ENCODE data around the gene S100A6. TPM values are rescaled to one million over a fixed set of nuclear protein-coding genes. Genes with fewer than 3 reads are reported as not detected.

The S100A6 gene
- total RNA-seq, 3 donors from 2014 or later, result 351 to 861 (median 423) TPM

- DNase-seq (ENCODE audit: low spot score in 2 of 2), result peak; percentile 83 to 89
- Histone ChIP-seq H3K4me3 (no peak overlapping the region), H3K9me3 (no peaks in the 10 kb centered on the region), H3K27ac (peak overlapping the region; percentile 71 to 84), H3K36me3 (no peaks in the 10 kb centered on the region), H3K27me3 (no peaks in the 10 kb centered on the region), H3K4me1 (peaks cover 0 to 8% of the 10 kb centered on the region in 2 donors)
- TF ChIP-seq POLR2AphosphoS5 (IDR thresholded peaks at IDR 0.05), result peak; percentile 28 to 81 (median 74)
- TF ChIP-seq POLR2A (IDR thresholded peaks at IDR 0.05), result no peak
- TF ChIP-seq CTCF (IDR thresholded peaks at IDR 0.05), result peak; percentile 31 to 91 (median 84)
- intact Hi-C loops (cut with DNase I; ENCODE audit: low total_unique reads), result loop anchor here (10.0 kb wide), 1 partner anchor 52 kb away; the partner anchor contains the start of genes S100A1 and S100A13
These were observed 36.8 kb upstream of the S100A6 start for GRCh38 chr1:153572569-153573015.

GRCh38 chr1:153571706-153572105 is 35.9 kb upstream of the S100A6 start:
- TF ChIP-seq POLR2A (IDR thresholded peaks at IDR 0.05) (no peak), POLR2AphosphoS5 (IDR thresholded peaks at IDR 0.05) (no peak), CTCF (IDR thresholded peaks at IDR 0.05) (no peak)
- Histone ChIP-seq H3K27ac (peak overlapping the region; percentile 71 to 84), H3K27me3 (no peaks in the 10 kb centered on the region), H3K36me3 (no peaks in the 10 kb centered on the region), H3K4me1 (peaks cover 0 to 16% of the 10 kb centered on the region in 2 donors), H3K9me3 (no peaks in the 10 kb centered on the region), H3K4me3 (no peak overlapping the region)
- no peak for DNase-seq (ENCODE audit: low spot score in 2 of 2)
- intact Hi-C loops (cut with DNase I; ENCODE audit: low total_unique reads), result loop anchor here (10.0 kb wide), 1 partner anchor 53 kb away; the partner anchor contains the start of genes S100A1 and S100A13

DNA sequence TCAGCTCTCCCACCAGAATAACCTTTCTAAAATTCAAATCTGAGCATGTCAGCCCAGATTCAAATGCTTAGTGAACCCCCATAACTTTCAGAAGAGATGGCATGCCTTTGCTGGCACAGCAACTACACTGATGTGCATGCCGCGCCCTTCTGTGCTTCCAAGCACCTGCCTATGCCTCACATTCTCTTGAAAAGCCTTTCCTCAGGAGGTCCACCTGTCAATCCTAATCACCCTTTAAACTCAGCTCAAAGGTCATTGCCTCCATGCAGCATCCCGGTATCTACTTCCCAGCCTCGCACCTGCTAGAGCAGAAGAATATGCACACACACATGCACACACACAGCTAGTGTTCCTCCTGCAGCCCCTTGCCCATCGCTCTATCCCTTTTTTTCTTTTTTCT is 35.1 kb upstream of the S100A6 start:
- Histone ChIP-seq H3K4me1 (peaks cover 4 to 19% of the 10 kb centered on the region in 2 donors), H3K36me3 (no peaks in the 10 kb centered on the region), H3K4me3 (no peak overlapping the region), H3K27ac (no peak overlapping the region), H3K9me3 (no peaks in the 10 kb centered on the region), H3K27me3 (no peaks in the 10 kb centered on the region)
- intact Hi-C loops (cut with DNase I; ENCODE audit: low total_unique reads), result loop anchor here (10.0 kb wide), 1 partner anchor 54 kb away; the partner anchor contains the start of genes S100A1 and S100A13
- TF ChIP-seq CTCF (IDR thresholded peaks at IDR 0.05), result no peak
- TF ChIP-seq POLR2AphosphoS5 (IDR thresholded peaks at IDR 0.05), result no peak
- TF ChIP-seq POLR2A (IDR thresholded peaks at IDR 0.05), result no peak
- DNase-seq (ENCODE audit: low spot score in 2 of 2), result no peak

DNA sequence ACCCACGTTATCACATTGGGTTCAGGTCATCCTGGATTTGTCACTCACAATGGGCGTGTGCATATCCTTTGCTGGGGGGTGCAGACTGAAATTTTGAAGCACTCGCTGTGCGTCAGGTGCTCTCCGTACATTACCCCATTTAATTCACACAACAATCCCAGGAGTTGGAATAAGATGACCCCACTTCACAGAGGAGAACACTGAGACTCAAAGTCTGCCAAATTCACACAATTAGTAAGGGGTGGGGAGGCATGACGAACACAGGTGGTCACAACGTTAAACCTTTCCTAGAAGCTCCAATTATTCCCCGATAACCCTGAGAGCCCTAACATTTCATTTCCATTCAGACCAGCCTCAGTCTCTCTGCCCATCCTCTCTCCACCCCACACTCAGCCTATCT is 33.7 kb upstream of the S100A6 start:
- no peak for DNase-seq (ENCODE audit: low spot score in 2 of 2)
- Histone ChIP-seq H3K27me3 (no peaks in the 10 kb centered on the region), H3K4me3 (no peak overlapping the region), H3K9me3 (no peaks in the 10 kb centered on the region), H3K4me1 (peaks cover 11 to 25% of the 10 kb centered on the region in 2 donors), H3K36me3 (no peaks in the 10 kb centered on the region), H3K27ac (no peak overlapping the region)
- intact Hi-C loops (cut with DNase I; ENCODE audit: low total_unique reads), result no loop called here
- TF ChIP-seq POLR2AphosphoS5 (IDR thresholded peaks at IDR 0.05), result no peak
- no peak for TF ChIP-seq POLR2A (IDR thresholded peaks at IDR 0.05)
- no peak for TF ChIP-seq CTCF (IDR thresholded peaks at IDR 0.05)

DNA sequence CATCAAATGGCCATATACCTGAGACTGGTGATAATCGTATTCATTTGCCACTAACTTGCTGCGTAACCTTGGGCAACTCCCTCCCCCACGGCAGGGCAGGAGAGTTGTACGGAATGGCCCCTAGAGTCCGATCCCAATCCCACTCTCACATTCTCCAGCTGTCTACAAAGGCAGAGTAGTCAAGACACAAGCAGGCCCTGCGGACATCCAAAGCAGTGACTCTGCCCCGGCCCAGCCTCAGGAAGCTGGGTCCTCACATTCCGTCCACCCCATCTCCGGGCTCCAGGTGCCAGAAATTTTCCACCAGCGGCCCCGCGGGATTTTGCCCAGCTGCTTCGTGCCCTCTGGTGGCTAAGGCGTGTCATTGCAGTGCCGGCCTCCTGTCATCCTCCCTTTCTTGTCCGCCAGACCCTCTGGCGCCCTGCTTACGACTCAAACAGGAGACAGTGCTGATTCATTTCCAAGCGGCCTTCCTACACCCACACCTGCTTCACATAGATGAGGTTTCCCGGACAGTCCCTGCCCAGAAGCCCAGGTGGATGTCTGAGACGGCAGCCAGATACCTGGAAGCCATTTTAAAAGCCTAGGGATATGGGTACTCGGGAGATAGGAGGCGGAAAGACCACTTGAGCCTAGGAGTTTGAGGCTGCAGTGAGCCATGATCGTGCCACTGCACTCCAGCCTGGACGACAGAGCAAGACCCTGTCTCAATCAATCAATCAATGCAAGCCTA is 32.7 kb upstream of the S100A6 start:
- intact Hi-C loops (cut with DNase I; ENCODE audit: low total_unique reads), result no loop called here
- no peaks in the 10 kb centered on the region for H3K36me3 ChIP-seq
- no peak for TF ChIP-seq POLR2A (IDR thresholded peaks at IDR 0.05)
- peak; percentile 73 to 89 (median 87) for TF ChIP-seq POLR2AphosphoS5 (IDR thresholded peaks at IDR 0.05)
- TF ChIP-seq CTCF (IDR thresholded peaks at IDR 0.05), result peak; percentile 99
- peak; percentile 86 to 94 for DNase-seq (ENCODE audit: low spot score in 2 of 2)
- H3K9me3 ChIP-seq, result no peaks in the 10 kb centered on the region
- H3K27me3 ChIP-seq, result no peaks in the 10 kb centered on the region
- peak overlapping the region; percentile 14 to 27 (median 24) for H3K4me3 ChIP-seq
- H3K27ac ChIP-seq, result peak overlapping the region; percentile 99
- peaks cover 11 to 25% of the 10 kb centered on the region in 2 donors for H3K4me1 ChIP-seq

Measured in breast epithelium (tissue), 4 donors.